ENCODE measurements around the gene MARCHF7. TPM values are rescaled to one million over a fixed set of nuclear protein-coding genes. Genes with fewer than 3 reads are reported as not detected.

Gene MARCHF7
- total and polyA plus RNA-seq, 2 of the 8 experiments (the other 6 are each of a cell fraction or from before 2014, with no cell fraction given) = 18.3 to 116 TPM

GRCh38 chr2:159712143-159712928 is at the start of gene MARCHF7 (continued):
- TF ChIP-seq, protein P1, sequence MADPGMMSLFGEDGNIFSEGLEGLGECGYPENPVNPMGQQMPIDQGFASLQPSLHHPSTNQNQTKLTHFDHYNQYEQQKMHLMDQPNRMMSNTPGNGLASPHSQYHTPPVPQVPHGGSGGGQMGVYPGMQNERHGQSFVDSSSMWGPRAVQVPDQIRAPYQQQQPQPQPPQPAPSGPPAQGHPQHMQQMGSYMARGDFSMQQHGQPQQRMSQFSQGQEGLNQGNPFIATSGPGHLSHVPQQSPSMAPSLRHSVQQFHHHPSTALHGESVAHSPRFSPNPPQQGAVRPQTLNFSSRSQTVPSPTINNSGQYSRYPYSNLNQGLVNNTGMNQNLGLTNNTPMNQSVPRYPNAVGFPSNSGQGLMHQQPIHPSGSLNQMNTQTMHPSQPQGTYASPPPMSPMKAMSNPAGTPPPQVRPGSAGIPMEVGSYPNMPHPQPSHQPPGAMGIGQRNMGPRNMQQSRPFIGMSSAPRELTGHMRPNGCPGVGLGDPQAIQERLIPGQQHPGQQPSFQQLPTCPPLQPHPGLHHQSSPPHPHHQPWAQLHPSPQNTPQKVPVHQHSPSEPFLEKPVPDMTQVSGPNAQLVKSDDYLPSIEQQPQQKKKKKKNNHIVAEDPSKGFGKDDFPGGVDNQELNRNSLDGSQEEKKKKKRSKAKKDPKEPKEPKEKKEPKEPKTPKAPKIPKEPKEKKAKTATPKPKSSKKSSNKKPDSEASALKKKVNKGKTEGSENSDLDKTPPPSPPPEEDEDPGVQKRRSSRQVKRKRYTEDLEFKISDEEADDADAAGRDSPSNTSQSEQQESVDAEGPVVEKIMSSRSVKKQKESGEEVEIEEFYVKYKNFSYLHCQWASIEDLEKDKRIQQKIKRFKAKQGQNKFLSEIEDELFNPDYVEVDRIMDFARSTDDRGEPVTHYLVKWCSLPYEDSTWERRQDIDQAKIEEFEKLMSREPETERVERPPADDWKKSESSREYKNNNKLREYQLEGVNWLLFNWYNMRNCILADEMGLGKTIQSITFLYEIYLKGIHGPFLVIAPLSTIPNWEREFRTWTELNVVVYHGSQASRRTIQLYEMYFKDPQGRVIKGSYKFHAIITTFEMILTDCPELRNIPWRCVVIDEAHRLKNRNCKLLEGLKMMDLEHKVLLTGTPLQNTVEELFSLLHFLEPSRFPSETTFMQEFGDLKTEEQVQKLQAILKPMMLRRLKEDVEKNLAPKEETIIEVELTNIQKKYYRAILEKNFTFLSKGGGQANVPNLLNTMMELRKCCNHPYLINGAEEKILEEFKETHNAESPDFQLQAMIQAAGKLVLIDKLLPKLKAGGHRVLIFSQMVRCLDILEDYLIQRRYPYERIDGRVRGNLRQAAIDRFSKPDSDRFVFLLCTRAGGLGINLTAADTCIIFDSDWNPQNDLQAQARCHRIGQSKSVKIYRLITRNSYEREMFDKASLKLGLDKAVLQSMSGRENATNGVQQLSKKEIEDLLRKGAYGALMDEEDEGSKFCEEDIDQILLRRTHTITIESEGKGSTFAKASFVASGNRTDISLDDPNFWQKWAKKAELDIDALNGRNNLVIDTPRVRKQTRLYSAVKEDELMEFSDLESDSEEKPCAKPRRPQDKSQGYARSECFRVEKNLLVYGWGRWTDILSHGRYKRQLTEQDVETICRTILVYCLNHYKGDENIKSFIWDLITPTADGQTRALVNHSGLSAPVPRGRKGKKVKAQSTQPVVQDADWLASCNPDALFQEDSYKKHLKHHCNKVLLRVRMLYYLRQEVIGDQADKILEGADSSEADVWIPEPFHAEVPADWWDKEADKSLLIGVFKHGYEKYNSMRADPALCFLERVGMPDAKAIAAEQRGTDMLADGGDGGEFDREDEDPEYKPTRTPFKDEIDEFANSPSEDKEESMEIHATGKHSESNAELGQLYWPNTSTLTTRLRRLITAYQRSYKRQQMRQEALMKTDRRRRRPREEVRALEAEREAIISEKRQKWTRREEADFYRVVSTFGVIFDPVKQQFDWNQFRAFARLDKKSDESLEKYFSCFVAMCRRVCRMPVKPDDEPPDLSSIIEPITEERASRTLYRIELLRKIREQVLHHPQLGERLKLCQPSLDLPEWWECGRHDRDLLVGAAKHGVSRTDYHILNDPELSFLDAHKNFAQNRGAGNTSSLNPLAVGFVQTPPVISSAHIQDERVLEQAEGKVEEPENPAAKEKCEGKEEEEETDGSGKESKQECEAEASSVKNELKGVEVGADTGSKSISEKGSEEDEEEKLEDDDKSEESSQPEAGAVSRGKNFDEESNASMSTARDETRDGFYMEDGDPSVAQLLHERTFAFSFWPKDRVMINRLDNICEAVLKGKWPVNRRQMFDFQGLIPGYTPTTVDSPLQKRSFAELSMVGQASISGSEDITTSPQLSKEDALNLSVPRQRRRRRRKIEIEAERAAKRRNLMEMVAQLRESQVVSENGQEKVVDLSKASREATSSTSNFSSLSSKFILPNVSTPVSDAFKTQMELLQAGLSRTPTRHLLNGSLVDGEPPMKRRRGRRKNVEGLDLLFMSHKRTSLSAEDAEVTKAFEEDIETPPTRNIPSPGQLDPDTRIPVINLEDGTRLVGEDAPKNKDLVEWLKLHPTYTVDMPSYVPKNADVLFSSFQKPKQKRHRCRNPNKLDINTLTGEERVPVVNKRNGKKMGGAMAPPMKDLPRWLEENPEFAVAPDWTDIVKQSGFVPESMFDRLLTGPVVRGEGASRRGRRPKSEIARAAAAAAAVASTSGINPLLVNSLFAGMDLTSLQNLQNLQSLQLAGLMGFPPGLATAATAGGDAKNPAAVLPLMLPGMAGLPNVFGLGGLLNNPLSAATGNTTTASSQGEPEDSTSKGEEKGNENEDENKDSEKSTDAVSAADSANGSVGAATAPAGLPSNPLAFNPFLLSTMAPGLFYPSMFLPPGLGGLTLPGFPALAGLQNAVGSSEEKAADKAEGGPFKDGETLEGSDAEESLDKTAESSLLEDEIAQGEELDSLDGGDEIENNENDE (IDR thresholded peaks at IDR 0.05; ENCODE audit: insufficient replicate concordance, low read length) = no peak

Measured in H1 (cell line).